ENCODE measurements around the gene QRSL1. TPM values are rescaled to one million over a fixed set of nuclear protein-coding genes. Genes with fewer than 3 reads are reported as not detected.
A peak's percentile ranks its signal among the peaks of the same experiment; 100 is the strongest.

The QRSL1 gene
- total RNA-seq, 2 experiments from 2014 or later: 12.6 to 14.7 TPM

GRCh38 chr6:106629859-106630163, 433 bp downstream of the QRSL1 start:
- Mint-ChIP-seq H3K4me1 (peaks cover 35% of the 10 kb centered on the region), H3K9me3 (no peaks in the 10 kb centered on the region), H3K27ac (peak overlapping the region; percentile 95), H3K4me3 (peak overlapping the region; percentile 87), H3K36me3 (ENCODE audit: low read depth) (peaks cover 8% of the 10 kb centered on the region), H3K27me3 (no peaks in the 10 kb centered on the region)
- CTCF ChIA-PET: no interaction called here
- DNase-seq: no peak
- POLR2A ChIA-PET: no interaction called here

GRCh38 chr6:106630366-106630765, 988 bp downstream of the QRSL1 start:
- Mint-ChIP-seq H3K36me3 (ENCODE audit: low read depth) (peaks cover 7% of the 10 kb centered on the region), H3K4me3 (peak overlapping the region; percentile 87), H3K27ac (peak overlapping the region; percentile 95), H3K27me3 (no peaks in the 10 kb centered on the region), H3K4me1 (peaks cover 37% of the 10 kb centered on the region), H3K9me3 (no peaks in the 10 kb centered on the region)
- ChIA-PET CTCF (interaction anchor here (1.0 kb wide), 1 partner anchor 12 kb away, joined by 4 read pairs; no protein-coding TSS in a partner anchor), POLR2A (no interaction called here)
- DNase-seq: no peak

GRCh38 chr6:106631346-106631745, 2.0 kb downstream of the QRSL1 start:
- Mint-ChIP-seq H3K27me3 (no peaks in the 10 kb centered on the region), H3K4me1 (peaks cover 37% of the 10 kb centered on the region), H3K9me3 (no peaks in the 10 kb centered on the region), H3K4me3 (no peak overlapping the region), H3K27ac (no peak overlapping the region), H3K36me3 (ENCODE audit: low read depth) (peaks cover 6% of the 10 kb centered on the region)
- DNase-seq: no peak
- CTCF ChIA-PET: no interaction called here
- POLR2A ChIA-PET: no interaction called here

DNA sequence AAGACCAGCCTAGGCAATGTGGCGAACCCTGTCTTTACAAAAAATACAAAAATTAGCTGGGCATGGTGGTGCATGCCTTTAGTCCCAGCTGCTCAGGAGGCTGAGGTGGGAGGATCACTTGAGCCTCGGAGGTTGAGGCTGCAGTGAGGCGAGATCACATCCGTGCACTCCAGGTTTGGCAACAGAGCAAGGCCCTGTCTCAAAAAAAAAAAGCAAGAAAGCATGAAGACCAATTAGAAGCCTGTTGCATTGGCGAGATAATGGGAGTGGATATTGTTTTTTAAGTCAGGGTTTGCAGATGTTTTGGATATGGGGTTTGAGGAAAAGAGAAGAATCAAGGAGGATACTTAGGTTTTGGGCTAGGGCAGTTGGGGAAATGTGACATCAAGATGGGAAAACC, 5.2 kb downstream of the QRSL1 start:
- CTCF ChIA-PET: interaction anchor here (0.6 to 1.3 kb wide), 2 partner anchors 13 to 393 kb away, joined by 3 to 4 read pairs; partner anchors contain the start of gene MTRES1
- Mint-ChIP-seq H3K27ac (no peak overlapping the region), H3K4me1 (peaks cover 42% of the 10 kb centered on the region), H3K36me3 (ENCODE audit: low read depth) (peaks cover 12% of the 10 kb centered on the region), H3K27me3 (no peaks in the 10 kb centered on the region), H3K4me3 (no peak overlapping the region), H3K9me3 (no peaks in the 10 kb centered on the region)
- no peak for DNase-seq
- POLR2A ChIA-PET: no interaction called here

GRCh38 chr6:106637051-106637716, 7.8 kb downstream of the QRSL1 start:
- H3K9me3 Mint-ChIP-seq: no peaks in the 10 kb centered on the region
- no peak for DNase-seq
- H3K36me3 Mint-ChIP-seq (ENCODE audit: low read depth): peaks cover 15% of the 10 kb centered on the region
- H3K27ac Mint-ChIP-seq: no peak overlapping the region
- no peaks in the 10 kb centered on the region for H3K27me3 Mint-ChIP-seq
- ChIA-PET POLR2A (no interaction called here), CTCF (interaction anchor here (1.0 kb wide), 2 partner anchors 22 to 27 kb away, joined by 3 read pairs; no protein-coding TSS in a partner anchor)
- peaks cover 32% of the 10 kb centered on the region for H3K4me1 Mint-ChIP-seq
- no peak overlapping the region for H3K4me3 Mint-ChIP-seq

GRCh38 chr6:106637717-106638341, 8.5 kb downstream of the QRSL1 start:
- Mint-ChIP-seq H3K4me1 (peaks cover 29% of the 10 kb centered on the region), H3K36me3 (ENCODE audit: low read depth) (peaks cover 17% of the 10 kb centered on the region), H3K27ac (no peak overlapping the region), H3K9me3 (no peaks in the 10 kb centered on the region), H3K27me3 (no peaks in the 10 kb centered on the region), H3K4me3 (no peak overlapping the region)
- POLR2A ChIA-PET: no interaction called here
- CTCF ChIA-PET: interaction anchor here (0.7 kb wide), 1 partner anchor 16 kb away, joined by 3 read pairs; no protein-coding TSS in a partner anchor
- DNase-seq: no peak

- H3K9me3 Mint-ChIP-seq: no peaks in the 10 kb centered on the region
- POLR2A ChIA-PET: no interaction called here
- H3K27me3 Mint-ChIP-seq: no peaks in the 10 kb centered on the region
- no peak overlapping the region for H3K27ac Mint-ChIP-seq
- peaks cover 29% of the 10 kb centered on the region for H3K4me1 Mint-ChIP-seq
- peaks cover 25% of the 10 kb centered on the region for H3K36me3 Mint-ChIP-seq (ENCODE audit: low read depth)
- no peak for DNase-seq
- no peak overlapping the region for H3K4me3 Mint-ChIP-seq
- CTCF ChIA-PET: interaction anchor here (0.7 kb wide), 1 partner anchor 40 kb away, joined by 3 read pairs; no protein-coding TSS in a partner anchor
Measured at GRCh38 chr6:106639812-106640211, 10.4 kb downstream of the QRSL1 start.

- Mint-ChIP-seq H3K9me3 (no peaks in the 10 kb centered on the region), H3K27ac (no peak overlapping the region), H3K4me1 (peaks cover 17% of the 10 kb centered on the region), H3K27me3 (no peaks in the 10 kb centered on the region), H3K36me3 (ENCODE audit: low read depth) (peaks cover 40% of the 10 kb centered on the region), H3K4me3 (no peak overlapping the region)
- CTCF ChIA-PET: interaction anchor here (1.8 to 1.9 kb wide), 2 partner anchors 12 to 14 kb away, joined by 4 to 6 read pairs; no protein-coding TSS in a partner anchor
- POLR2A ChIA-PET: interaction anchor here (0.7 kb wide), 1 partner anchor 287 kb away, joined by 4 read pairs; no protein-coding TSS in a partner anchor
- DNase-seq: no peak
Measured at GRCh38 chr6:106642476-106642875, 13.1 kb downstream of the QRSL1 start.

- CTCF ChIA-PET: interaction anchor here (1.8 to 1.9 kb wide), 2 partner anchors 12 to 14 kb away, joined by 4 to 6 read pairs; no protein-coding TSS in a partner anchor
- Mint-ChIP-seq H3K27me3 (no peaks in the 10 kb centered on the region), H3K36me3 (ENCODE audit: low read depth) (peaks cover 40% of the 10 kb centered on the region), H3K4me3 (no peak overlapping the region), H3K9me3 (no peaks in the 10 kb centered on the region), H3K27ac (no peak overlapping the region), H3K4me1 (peaks cover 12% of the 10 kb centered on the region)
- no peak for DNase-seq
- POLR2A ChIA-PET: no interaction called here
Measured at GRCh38 chr6:106643061-106643460, 13.7 kb downstream of the QRSL1 start.

- POLR2A ChIA-PET: no interaction called here
- CTCF ChIA-PET: interaction anchor here (1.4 kb wide), 1 partner anchor 10 kb away, joined by 5 read pairs; no protein-coding TSS in a partner anchor
Measured at GRCh38 chr6:106648651-106649308, 19.4 kb downstream of the QRSL1 start.

DNA sequence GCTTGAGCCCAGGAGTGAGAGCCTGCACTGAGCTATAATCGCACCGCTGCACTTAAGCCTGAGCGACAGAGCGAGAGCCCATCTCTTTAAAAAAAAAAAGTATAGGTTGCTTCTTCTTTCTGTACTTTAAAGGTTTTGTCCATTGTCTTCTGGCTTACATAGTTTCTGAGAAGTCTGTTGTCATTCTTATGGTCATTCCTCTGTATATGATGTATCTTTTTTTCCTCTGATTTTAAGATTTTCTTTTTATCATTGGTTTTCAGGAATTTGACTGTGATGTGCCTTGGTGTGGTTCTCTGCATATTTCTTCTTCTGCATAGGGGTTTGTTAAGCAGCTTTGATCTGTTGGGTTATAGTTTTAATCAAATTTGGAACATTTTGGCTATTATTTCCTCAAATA, 29.1 kb downstream of the QRSL1 start:
- CTCF ChIA-PET: interaction anchor here (0.6 to 1.4 kb wide), 3 partner anchors 9 to 1789 kb away, joined by 3 to 5 read pairs (median 4); no protein-coding TSS in a partner anchor

More at GRCh38 chr6:106648651-106649308, 19.4 kb downstream of the QRSL1 start:
- H3K27me3 Mint-ChIP-seq: no peaks in the 10 kb centered on the region
- H3K27ac Mint-ChIP-seq: no peak overlapping the region
- no peaks in the 10 kb centered on the region for H3K4me1 Mint-ChIP-seq
- H3K9me3 Mint-ChIP-seq: no peaks in the 10 kb centered on the region
- no peak overlapping the region for H3K4me3 Mint-ChIP-seq
- no peak for DNase-seq
- peaks cover 47% of the 10 kb centered on the region for H3K36me3 Mint-ChIP-seq (ENCODE audit: low read depth)

DNA sequence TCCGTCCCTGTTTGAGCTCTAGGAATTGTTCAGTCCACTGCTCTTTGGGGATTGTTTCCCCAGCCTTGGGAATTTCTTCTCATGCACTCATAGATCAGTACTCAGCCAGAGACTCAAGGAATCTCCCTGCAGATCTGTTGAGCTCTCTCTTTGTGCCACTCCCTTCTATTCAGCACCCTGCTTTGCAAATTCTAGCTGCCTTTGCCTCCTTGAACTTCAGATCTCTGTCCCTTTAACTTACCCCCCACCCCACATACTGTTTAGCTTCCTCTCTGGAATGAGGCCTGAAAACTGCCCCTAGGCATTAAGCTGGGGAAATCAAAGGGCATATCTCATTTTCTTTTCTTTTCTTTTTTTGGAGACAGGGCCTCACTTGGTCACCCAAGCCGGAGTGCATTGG, 30.5 kb downstream of the QRSL1 start:
- H3K27me3 Mint-ChIP-seq: no peaks in the 10 kb centered on the region
- CTCF ChIA-PET: no interaction called here
- peaks cover 19% of the 10 kb centered on the region for H3K9me3 Mint-ChIP-seq
- H3K36me3 Mint-ChIP-seq (ENCODE audit: low read depth): peaks cover 72% of the 10 kb centered on the region
- POLR2A ChIA-PET: no interaction called here
- H3K4me3 Mint-ChIP-seq: no peak overlapping the region
- H3K4me1 Mint-ChIP-seq: peaks cover 3% of the 10 kb centered on the region
- DNase-seq: no peak
- H3K27ac Mint-ChIP-seq: no peak overlapping the region

More for the DNA sequence above, 29.1 kb downstream of the QRSL1 start:
- no peaks in the 10 kb centered on the region for H3K27me3 Mint-ChIP-seq
- DNase-seq: no peak
- no peak overlapping the region for H3K4me3 Mint-ChIP-seq
- no peaks in the 10 kb centered on the region for H3K4me1 Mint-ChIP-seq
- peaks cover 69% of the 10 kb centered on the region for H3K36me3 Mint-ChIP-seq (ENCODE audit: low read depth)
- H3K9me3 Mint-ChIP-seq: peaks cover 19% of the 10 kb centered on the region
- H3K27ac Mint-ChIP-seq: no peak overlapping the region
- POLR2A ChIA-PET: no interaction called here

- Mint-ChIP-seq H3K9me3 (peaks cover 16% of the 10 kb centered on the region), H3K36me3 (ENCODE audit: low read depth) (peaks cover 65% of the 10 kb centered on the region), H3K4me1 (peaks cover 3% of the 10 kb centered on the region), H3K27me3 (no peaks in the 10 kb centered on the region), H3K27ac (no peak overlapping the region), H3K4me3 (no peak overlapping the region)
- DNase-seq: no peak
- ChIA-PET POLR2A (no interaction called here), CTCF (interaction anchor here (1.1 kb wide), 1 partner anchor 10 kb away, joined by 5 read pairs; no protein-coding TSS in a partner anchor)
Measured at GRCh38 chr6:106662458-106662857, 33.1 kb downstream of the QRSL1 start.

Data from activated CD4-positive, alpha-beta T cell treated with anti-CD3 and anti-CD28 coated beads, Interleukin-2, amount 10 ng/mL, durations not matched to agents 7 days and 5 days (primary cell).